ENCODE data around the gene SLC1A2.

DNA sequence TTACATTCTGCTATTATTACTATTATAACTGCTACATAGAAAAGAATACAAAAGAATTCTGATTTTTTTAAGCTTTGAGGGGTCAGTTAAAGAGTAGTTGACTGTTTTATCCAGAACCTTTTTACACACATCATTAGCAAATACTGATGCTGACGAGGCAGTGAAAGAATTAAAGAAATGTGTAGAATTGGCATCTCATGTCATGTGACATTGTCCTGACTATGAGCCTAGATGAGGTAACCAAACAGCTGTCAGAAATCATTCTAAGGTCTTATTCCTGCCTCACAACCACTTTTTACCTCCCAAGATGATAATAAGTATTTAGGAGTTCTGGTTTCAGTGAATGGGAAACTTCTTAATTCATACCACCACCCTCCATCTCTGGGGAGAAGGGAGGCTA lies 121.0 kb downstream of the SLC1A2 start:
- no peak for TF ChIP-seq EZH2phosphoT487 (IDR thresholded peaks at IDR 0.05; ENCODE audit: borderline replicate concordance, low read depth, low read length)
- TF ChIP-seq, protein P1, sequence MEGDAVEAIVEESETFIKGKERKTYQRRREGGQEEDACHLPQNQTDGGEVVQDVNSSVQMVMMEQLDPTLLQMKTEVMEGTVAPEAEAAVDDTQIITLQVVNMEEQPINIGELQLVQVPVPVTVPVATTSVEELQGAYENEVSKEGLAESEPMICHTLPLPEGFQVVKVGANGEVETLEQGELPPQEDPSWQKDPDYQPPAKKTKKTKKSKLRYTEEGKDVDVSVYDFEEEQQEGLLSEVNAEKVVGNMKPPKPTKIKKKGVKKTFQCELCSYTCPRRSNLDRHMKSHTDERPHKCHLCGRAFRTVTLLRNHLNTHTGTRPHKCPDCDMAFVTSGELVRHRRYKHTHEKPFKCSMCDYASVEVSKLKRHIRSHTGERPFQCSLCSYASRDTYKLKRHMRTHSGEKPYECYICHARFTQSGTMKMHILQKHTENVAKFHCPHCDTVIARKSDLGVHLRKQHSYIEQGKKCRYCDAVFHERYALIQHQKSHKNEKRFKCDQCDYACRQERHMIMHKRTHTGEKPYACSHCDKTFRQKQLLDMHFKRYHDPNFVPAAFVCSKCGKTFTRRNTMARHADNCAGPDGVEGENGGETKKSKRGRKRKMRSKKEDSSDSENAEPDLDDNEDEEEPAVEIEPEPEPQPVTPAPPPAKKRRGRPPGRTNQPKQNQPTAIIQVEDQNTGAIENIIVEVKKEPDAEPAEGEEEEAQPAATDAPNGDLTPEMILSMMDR (conservative IDR thresholded peaks at IDR 0.05; ENCODE audit: low read length), result no peak
